Ascending aorta (tissue), 2 donors: Measurements from ENCODE around the gene UPK1A. TPM values are rescaled to one million over a fixed set of nuclear protein-coding genes. Genes with fewer than 3 reads are reported as not detected.

Experiments used
- DNase-seq, 2 donors: peaks; one replicate each; pipeline ENCODE4 v3.0.0-alpha.2; 2019; ENCODE audit warnings: low spot score in 2 of 2
- H3K27ac ChIP-seq, 2 donors: fragments of 200-600 bp; sonication (generic); one replicate each; pipeline ENCODE4 v1.5.1; 2016 to 2017; ENCODE audit warnings: mild to moderate bottlenecking in 1 of 2
- H3K27me3 ChIP-seq: fragments of 200-600 bp; sonication (generic); one replicate; pipeline ENCODE4 v1.5.1; 2017
- H3K36me3 ChIP-seq, 2 donors: fragments of 200-600 bp; sonication (generic); one replicate each; pipeline ENCODE4 v1.5.1; 2016
- H3K4me1 ChIP-seq, 2 donors: fragments of 200-600 bp; sonication (generic); one replicate each; pipeline ENCODE4 v1.5.1; 2016 to 2017; ENCODE audit warnings: mild to moderate bottlenecking in 1 of 2
- H3K4me3 ChIP-seq, 2 donors: fragments of 200-600 bp; sonication (generic); one replicate each; pipeline ENCODE4 v1.5.1; 2016 to 2017; ENCODE audit warnings: mild to moderate bottlenecking in 1 of 2
- H3K9me3 ChIP-seq, 2 donors: fragments of 200-600 bp; sonication (generic); one replicate each; pipeline ENCODE4 v1.5.1; 2016
- intact Hi-C: fragments of 100-400 bp; cut with DNase I; formaldehyde crosslinking; loops from one replicate; pipeline ENCODE4 v1.15.1; 2023
- total RNA-seq: library from RNA; depleted of rRNA; stranded (reverse); fragments of >200 nt; gene quantifications from one replicate; pipeline ENCODE4 v1.1.0, GENCODE V29; 2016
- TF ChIP-seq, protein P1 (sequence below), 3 experiments: fragments of 200-600 bp in 2 of 3; fragments of 450-650 bp in 1 of 3; sonication (generic) in 2 of 3; IDR thresholded peaks; one replicate each; pipeline ENCODE4 v1.5.1; 2016 to 2019; ENCODE audit warnings: antibody characterized with exemption in 3 of 3, mild to moderate bottlenecking in 1 of 3, moderate library complexity in 1 of 3

UPK1A gene
- total RNA-seq, 1 donor from 2014 or later = not detected

DNA sequence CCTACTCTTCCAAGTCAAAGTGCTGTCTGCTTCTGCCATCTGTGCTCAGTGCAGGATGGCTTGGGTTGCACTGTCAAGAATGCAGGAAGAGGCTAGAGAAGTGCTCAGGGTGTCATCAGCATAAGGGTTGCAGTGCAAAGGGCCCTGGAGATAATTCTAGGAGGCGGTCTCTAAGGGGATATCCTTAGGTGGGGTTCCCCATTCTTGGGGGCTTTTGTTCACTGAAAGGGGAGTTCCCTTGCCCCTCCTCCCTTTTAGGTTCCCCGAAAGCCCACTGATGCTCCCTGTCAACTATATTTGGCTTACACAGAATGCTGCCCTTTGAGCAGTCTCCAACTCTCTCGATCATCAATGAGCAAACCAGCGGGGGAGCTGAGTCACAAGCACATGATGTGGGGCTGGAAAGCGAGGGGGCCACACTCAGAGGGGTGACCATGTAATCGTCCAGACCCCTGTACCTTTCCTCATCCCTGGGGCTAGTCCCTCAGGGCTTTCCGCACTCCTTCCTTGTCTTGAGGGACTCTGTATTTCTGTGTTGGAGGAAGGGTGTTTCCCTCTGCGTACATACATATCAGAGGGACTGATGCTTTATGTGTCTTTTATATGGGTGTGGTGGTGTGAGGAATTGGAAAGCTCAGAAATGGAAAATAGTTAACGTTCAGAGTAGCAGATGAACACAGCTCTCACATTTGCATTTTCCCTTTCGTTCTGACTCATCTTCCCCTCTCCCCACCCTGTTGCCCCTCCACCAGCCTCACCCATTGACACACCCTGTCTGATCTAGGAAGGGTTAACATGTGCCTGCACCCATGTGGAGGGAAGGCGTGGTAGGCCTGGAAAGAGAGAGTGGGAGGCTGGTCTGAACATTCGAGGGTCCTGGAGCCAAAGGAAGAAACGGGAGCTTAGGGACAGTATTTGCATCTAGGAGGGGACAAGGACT, 44.7 kb downstream of the UPK1A start:
- intact Hi-C loops = no loop called here
- TF ChIP-seq, protein P1, sequence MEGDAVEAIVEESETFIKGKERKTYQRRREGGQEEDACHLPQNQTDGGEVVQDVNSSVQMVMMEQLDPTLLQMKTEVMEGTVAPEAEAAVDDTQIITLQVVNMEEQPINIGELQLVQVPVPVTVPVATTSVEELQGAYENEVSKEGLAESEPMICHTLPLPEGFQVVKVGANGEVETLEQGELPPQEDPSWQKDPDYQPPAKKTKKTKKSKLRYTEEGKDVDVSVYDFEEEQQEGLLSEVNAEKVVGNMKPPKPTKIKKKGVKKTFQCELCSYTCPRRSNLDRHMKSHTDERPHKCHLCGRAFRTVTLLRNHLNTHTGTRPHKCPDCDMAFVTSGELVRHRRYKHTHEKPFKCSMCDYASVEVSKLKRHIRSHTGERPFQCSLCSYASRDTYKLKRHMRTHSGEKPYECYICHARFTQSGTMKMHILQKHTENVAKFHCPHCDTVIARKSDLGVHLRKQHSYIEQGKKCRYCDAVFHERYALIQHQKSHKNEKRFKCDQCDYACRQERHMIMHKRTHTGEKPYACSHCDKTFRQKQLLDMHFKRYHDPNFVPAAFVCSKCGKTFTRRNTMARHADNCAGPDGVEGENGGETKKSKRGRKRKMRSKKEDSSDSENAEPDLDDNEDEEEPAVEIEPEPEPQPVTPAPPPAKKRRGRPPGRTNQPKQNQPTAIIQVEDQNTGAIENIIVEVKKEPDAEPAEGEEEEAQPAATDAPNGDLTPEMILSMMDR (IDR thresholded peaks at IDR 0.05) = no peak
- Histone ChIP-seq H3K4me1 (peaks cover 4 to 6% of the 10 kb centered on the region in 2 donors), H3K4me3 (no peak overlapping the region), H3K27me3 (no peaks in the 10 kb centered on the region), H3K9me3 (no peaks in the 10 kb centered on the region), H3K36me3 (no peaks in the 10 kb centered on the region), H3K27ac (no peak overlapping the region)
- DNase-seq = no peak

DNA sequence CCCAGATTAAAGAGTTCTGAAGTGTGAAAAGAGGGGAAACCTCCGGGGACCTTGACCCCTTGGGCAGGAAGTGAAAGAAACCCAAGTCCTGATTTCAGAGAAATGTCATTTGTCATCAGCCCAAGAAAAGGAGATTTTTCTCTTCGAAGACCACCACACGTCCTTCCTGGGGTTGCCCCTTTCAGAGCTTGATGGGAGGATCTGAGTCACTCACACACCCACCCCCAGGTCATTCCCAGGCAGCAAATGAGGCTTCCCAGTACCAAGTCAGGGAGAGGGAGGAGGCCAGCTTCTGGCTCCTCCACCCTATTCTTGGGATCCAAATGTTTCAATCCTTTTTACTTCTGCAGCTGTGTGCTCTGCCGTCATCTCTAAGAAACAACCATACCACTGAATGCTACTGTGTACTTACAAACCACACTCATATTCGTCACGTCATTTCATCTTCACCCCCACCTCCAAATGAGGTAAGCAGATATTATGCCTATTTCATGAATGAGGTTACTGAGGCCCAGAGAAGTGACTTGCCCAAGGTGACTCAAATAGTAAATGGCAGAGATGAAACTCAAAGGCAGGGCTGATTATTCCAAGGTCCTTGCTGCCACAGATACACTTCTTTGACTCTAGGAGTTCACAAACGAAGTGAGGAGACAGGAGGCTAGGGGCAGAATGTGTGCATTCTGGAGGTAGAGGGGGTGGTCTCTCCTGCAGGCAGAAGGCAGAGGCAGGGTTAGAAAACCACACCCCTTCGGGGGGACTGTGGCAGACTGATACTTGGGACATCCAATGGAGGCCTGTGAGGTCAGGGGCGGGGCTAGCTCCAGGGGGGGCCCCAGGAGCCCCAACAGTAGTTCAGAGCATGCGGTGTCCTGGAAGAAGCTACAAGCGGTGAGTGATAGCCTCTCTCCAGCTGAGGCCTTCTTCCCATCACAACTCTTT, 46.5 kb downstream of the UPK1A start:
- Histone ChIP-seq H3K4me1 (peaks cover 4 to 12% of the 10 kb centered on the region in 2 donors), H3K4me3 (no peak overlapping the region), H3K36me3 (no peaks in the 10 kb centered on the region), H3K27ac (no peak overlapping the region), H3K27me3 (no peaks in the 10 kb centered on the region), H3K9me3 (no peaks in the 10 kb centered on the region)
- TF ChIP-seq, protein P1 (IDR thresholded peaks at IDR 0.05) = no peak
- intact Hi-C loops = no loop called here
- no peak for DNase-seq

DNA sequence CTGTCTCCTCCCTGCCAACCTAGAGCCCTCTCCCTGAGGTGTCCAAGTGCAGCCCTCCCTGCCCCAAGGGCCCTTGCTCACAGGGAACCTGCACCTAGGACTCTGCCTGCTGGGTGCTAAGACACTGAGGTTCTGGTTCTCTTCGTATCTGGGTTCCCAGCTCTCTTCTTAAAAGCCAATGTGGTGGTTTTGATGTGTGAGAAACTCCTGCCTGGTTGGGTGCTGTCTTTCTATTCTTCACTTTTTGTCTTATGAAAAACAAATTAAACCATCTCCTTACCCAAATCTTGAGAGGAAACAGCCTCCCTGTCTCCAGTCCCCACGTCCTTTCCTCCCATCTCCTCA, 47.2 kb downstream of the UPK1A start:
- Histone ChIP-seq H3K36me3 (no peaks in the 10 kb centered on the region), H3K4me1 (peaks cover 4 to 12% of the 10 kb centered on the region in 2 donors), H3K4me3 (no peak overlapping the region), H3K9me3 (no peaks in the 10 kb centered on the region), H3K27me3 (no peaks in the 10 kb centered on the region), H3K27ac (no peak overlapping the region)
- DNase-seq = no peak
- intact Hi-C loops = no loop called here
- TF ChIP-seq, protein P1 (IDR thresholded peaks at IDR 0.05) = no peak

DNA sequence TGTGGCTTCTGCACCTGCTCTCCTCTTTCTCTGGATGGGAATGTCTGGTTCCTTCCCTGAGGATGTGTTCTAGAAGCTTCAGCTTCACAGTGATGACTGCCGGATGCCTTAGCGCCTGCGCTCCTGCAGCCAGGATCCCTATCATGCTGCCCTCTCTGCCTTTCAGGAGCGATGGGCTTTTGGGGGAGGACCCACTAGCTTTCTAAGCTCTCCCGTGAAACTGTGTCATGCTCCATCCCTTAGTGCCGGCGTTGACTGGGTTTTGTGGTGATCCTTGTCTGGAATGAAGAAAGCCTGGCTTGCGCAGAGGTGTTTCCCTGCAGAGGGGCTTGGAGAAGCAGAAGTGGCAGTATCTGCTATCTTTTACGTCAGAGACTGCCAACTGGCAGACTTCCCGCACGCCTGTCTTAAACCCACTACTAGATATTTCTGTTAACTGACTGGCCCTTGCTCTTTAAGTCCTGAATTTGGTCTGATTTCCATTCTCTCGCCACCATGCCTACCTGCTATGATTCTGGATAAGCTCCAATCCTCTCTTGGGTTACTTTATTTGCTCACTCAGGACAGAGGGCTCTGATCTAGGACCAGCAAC, 47.7 kb downstream of the UPK1A start:
- Histone ChIP-seq H3K9me3 (no peaks in the 10 kb centered on the region), H3K36me3 (no peaks in the 10 kb centered on the region), H3K4me3 (no peak overlapping the region), H3K27me3 (no peaks in the 10 kb centered on the region), H3K4me1 (peaks cover 6 to 15% of the 10 kb centered on the region in 2 donors), H3K27ac (no peak overlapping the region)
- intact Hi-C loops = no loop called here
- no peak for DNase-seq
- TF ChIP-seq, protein P1 (IDR thresholded peaks at IDR 0.05) = no peak

DNA sequence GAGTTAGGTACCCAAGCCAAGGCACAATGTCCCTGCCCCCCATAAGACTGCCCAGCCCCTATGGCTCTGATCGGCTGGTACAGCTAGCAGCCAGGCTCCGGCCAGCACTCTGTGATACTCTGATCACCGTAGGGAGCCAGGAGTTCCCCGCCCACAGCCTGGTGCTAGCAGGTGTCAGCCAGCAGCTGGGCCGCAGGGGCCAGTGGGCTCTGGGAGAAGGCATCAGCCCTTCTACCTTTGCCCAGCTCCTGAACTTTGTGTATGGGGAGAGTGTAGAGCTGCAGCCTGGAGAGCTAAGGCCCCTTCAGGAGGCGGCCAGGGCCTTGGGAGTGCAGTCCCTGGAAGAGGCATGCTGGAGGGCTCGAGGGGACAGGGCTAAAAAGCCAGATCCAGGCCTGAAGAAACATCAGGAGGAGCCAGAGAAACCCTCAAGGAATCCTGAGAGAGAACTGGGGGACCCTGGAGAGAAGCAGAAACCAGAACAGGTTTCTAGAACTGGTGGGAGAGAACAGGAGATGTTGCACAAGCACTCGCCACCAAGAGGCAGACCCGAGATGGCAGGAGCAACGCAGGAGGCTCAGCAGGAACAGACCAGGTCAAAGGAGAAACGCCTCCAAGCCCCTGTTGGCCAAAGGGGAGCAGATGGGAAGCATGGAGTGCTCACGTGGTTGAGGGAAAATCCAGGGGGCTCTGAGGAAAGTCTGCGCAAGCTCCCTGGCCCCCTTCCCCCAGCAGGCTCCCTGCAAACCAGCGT, 48.5 kb downstream of the UPK1A start:
- no peak overlapping the region for H3K4me3 ChIP-seq
- intact Hi-C loops = no loop called here
- H3K4me1 ChIP-seq = peaks cover 7 to 19% of the 10 kb centered on the region in 2 donors
- TF ChIP-seq, protein P1 (IDR thresholded peaks at IDR 0.05) = no peak
- H3K9me3 ChIP-seq = no peaks in the 10 kb centered on the region
- H3K27me3 ChIP-seq = no peaks in the 10 kb centered on the region
- H3K27ac ChIP-seq = no peak overlapping the region
- peaks cover 1 to 3% of the 10 kb centered on the region in 2 donors for H3K36me3 ChIP-seq
- no peak for DNase-seq
